Tibial artery (tissue), 4 donors: ENCODE data around the gene LIPG.

Source experiments
- DNase-seq, 2 donors: peaks; one replicate each; pipeline ENCODE4 v3.0.0-alpha.2; 2019
- H3K27ac ChIP-seq, 2 donors: fragments of 200-600 bp; sonication (generic) in 1 of 2; 1 replicate in 1 of 2; 2 replicates in 1 of 2; pipeline ENCODE4 v1.5.1; 2018 to 2019; ENCODE audit warnings: mild to moderate bottlenecking in 1 of 2
- H3K27me3 ChIP-seq, 2 donors: fragments of 200-600 bp; sonication (generic) in 1 of 2; one replicate each; pipeline versions ENCODE4 v1.5.1 to v1.6.0; 2016 to 2019
- H3K36me3 ChIP-seq, 3 donors: fragments of 200-600 bp; sonication (generic) in 2 of 3; one replicate each; pipeline ENCODE4 v1.5.1; 2016 to 2019; ENCODE audit warnings: mild to moderate bottlenecking in 2 of 3
- H3K4me1 ChIP-seq, 4 donors: fragments of 200-600 bp; sonication (generic) in 2 of 4; 1 replicate in 3 of 4; 2 replicates in 1 of 4; pipeline ENCODE4 v1.5.1; 2016 to 2019
- H3K4me3 ChIP-seq, 2 donors: fragments of 200-600 bp; sonication (generic) in 1 of 2; 1 replicate in 1 of 2; 2 replicates in 1 of 2; pipeline ENCODE4 v1.5.1; 2018 to 2019; ENCODE audit warnings: mild to moderate bottlenecking in 2 of 2
- H3K9me3 ChIP-seq, 3 donors: fragments of 200-600 bp; sonication (generic) in 1 of 3; one replicate each; pipeline ENCODE4 v1.5.1; 2016 to 2019
- CTCF ChIP-seq, 2 experiments: fragments of 200-600 bp in 1 of 2; fragments of 450-650 bp in 1 of 2; IDR thresholded peaks; one replicate each; pipeline ENCODE4 v1.5.1; 2017 to 2019; ENCODE audit warnings: antibody characterized with exemption in 2 of 2, mild to moderate bottlenecking in 1 of 2, moderate library complexity in 1 of 2
- intact Hi-C: fragments of 100-400 bp; cut with DNase I; formaldehyde crosslinking; loops from one replicate; pipeline ENCODE4 v1.15.0; 2023; ENCODE audit warnings: low total_unique reads

LIPG gene

DNA sequence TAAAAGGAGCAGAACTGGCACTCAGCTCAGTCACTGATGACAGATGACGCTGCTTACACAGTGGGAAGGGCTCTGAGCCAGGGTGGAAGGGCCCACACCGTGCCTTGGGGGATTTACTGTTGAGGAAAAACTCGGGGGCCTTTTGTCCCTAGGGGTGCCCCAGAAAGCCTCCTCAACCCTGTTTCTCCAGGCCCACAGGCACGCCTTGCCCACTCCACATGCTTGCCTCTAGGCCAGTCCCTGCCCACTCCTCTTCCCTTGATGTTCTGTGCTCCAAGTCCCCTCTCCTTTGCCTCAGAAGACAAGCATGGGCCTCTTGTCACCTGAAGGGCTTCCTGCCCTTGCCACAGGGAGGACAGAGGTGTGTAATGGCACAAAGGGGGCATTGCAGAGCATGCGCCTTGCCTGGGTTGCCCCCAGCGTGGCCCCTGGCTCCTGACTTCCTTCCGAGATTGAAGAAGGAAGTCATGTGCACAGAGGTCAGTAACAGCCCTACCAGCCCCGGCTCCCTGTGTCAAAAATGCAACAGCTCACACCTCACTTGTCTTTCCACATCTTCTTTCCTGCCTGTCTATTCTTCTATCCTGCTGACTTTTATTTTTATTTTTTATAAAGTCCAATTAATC lies 65.1 kb downstream of the LIPG start:
- intact Hi-C loops: loop anchor here (10.0 kb wide), 1 partner anchor 118 kb away; no protein-coding TSS in a partner anchor
- DNase-seq: no peak
- H3K4me1 ChIP-seq: no peaks in the 10 kb centered on the region
- TF ChIP-seq CTCF (IDR thresholded peaks at IDR 0.05): no peak
- H3K27me3 ChIP-seq: peaks cover 0 to 6% of the 10 kb centered on the region in 2 donors
- H3K27ac ChIP-seq: no peak overlapping the region
- H3K36me3 ChIP-seq: no peaks in the 10 kb centered on the region
- H3K9me3 ChIP-seq: no peaks in the 10 kb centered on the region
- H3K4me3 ChIP-seq: no peak overlapping the region

DNA sequence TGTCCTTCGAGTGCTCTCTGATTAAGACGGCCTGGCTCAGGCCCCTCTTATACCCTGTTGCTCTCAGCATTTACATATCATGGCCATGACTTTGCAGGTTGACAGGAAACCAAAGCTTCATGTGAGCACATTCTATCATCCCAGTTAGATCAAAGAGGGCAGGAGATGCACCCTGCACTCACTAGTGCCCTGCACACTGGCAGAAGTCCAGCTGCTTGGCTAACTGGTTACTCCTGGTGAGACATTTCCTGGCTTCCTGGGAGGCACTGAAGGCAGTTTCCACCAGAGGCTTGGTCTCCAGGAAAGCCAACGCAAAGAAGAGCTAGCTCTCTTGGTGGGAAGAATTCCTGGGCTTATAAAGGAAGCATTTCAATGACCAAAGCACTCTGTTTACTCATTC lies 66.3 kb downstream of the LIPG start:
- intact Hi-C loops: loop anchor here (10.0 kb wide), 1 partner anchor 117 kb away; no protein-coding TSS in a partner anchor
- Histone ChIP-seq H3K4me1 (no peaks in the 10 kb centered on the region), H3K27ac (no peak overlapping the region), H3K4me3 (no peak overlapping the region), H3K27me3 (peaks cover 0 to 7% of the 10 kb centered on the region in 2 donors), H3K36me3 (no peaks in the 10 kb centered on the region), H3K9me3 (no peaks in the 10 kb centered on the region)
- no peak for TF ChIP-seq CTCF (IDR thresholded peaks at IDR 0.05)
- no peak for DNase-seq

- peaks cover 0 to 5% of the 10 kb centered on the region in 2 donors for H3K27me3 ChIP-seq
- no peak overlapping the region for H3K4me3 ChIP-seq
- no peaks in the 10 kb centered on the region for H3K36me3 ChIP-seq
- H3K4me1 ChIP-seq: no peaks in the 10 kb centered on the region
- no peak overlapping the region for H3K27ac ChIP-seq
- no peak for DNase-seq
- no peak for TF ChIP-seq CTCF (IDR thresholded peaks at IDR 0.05)
- intact Hi-C loops: loop anchor here (10.0 kb wide), 1 partner anchor 116 kb away; no protein-coding TSS in a partner anchor
- H3K9me3 ChIP-seq: no peaks in the 10 kb centered on the region
Measured at GRCh38 chr18:49628881-49629795, 67.3 kb downstream of the LIPG start.

DNA sequence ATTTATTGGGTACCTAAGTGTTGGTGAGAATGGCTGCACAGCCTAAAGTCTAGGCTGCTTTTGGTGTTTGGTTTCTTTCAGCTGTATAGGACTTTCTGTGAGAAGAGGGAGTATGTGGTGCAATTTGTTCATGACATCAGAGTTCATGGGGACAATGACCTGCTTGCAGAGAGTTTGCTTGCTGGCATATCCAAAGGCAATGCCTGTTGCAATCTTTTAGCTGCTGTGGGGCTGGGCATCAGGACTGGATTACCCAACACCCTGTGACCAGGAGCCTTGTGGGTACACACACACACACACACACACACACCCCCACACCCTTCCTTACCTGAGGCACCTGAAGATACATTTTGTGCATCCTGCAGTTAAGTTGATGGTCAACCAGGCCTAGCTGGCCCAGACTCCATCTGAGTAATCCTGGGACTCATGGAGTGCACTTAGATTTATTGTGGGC lies 68.4 kb downstream of the LIPG start:
- intact Hi-C loops: no loop called here
- Histone ChIP-seq H3K4me3 (no peak overlapping the region), H3K27me3 (peaks cover 0 to 5% of the 10 kb centered on the region in 2 donors), H3K36me3 (no peaks in the 10 kb centered on the region), H3K27ac (no peak overlapping the region), H3K4me1 (no peaks in the 10 kb centered on the region), H3K9me3 (no peaks in the 10 kb centered on the region)
- DNase-seq: no peak
- TF ChIP-seq CTCF (IDR thresholded peaks at IDR 0.05): no peak

GRCh38 chr18:49631146-49631866 lies 69.4 kb downstream of the LIPG start:
- no peaks in the 10 kb centered on the region for H3K9me3 ChIP-seq
- no peaks in the 10 kb centered on the region for H3K4me1 ChIP-seq

More at GRCh38 chr18:49631146-49631866, 69.4 kb downstream of the LIPG start:
- H3K27ac ChIP-seq: no peak overlapping the region
- intact Hi-C loops: no loop called here
- no peaks in the 10 kb centered on the region for H3K36me3 ChIP-seq
- DNase-seq: peak in 1 of 2 donors; percentile 46
- peaks cover 0 to 5% of the 10 kb centered on the region in 2 donors for H3K27me3 ChIP-seq
- TF ChIP-seq CTCF (IDR thresholded peaks at IDR 0.05): no peak
- H3K4me3 ChIP-seq: no peak overlapping the region
